ENCODE results near the gene IFIT2. TPM values are rescaled to one million over a fixed set of nuclear protein-coding genes. Genes with fewer than 3 reads are reported as not detected.

The IFIT2 gene
- total RNA-seq, 1 donor from 2014 or later = 47.2 TPM

DNA sequence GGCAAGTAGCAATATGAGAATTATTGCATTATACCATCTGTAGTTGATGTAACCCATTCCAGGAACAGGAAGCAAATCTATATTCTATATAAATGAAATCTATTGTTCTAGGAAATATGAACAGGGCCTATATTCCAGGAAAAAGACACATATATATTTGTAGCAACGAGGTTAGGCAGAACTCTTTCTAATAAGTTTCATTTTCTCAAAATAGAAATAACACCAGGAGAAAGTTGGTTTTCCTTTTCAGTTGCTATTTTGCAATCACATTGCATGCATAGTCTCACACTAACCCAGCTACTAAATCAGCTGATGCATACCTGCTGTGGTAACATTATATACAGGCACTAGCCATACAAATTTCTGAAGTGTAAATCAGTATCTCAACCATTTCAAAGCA lies 6.2 kb upstream of the IFIT2 start:
- peaks cover 17% of the 10 kb centered on the region for H3K4me1 ChIP-seq
- H3K27ac ChIP-seq = peak overlapping the region; percentile 75
- DNase-seq = no peak
- intact Hi-C loops (cut with DNase I) = no loop called here
- no peaks in the 10 kb centered on the region for H3K27me3 ChIP-seq
- no peak overlapping the region for H3K4me3 ChIP-seq
- peak; percentile 51 for ATAC-seq
- H3K9me3 ChIP-seq = no peaks in the 10 kb centered on the region
- TF ChIP-seq, protein P1, sequence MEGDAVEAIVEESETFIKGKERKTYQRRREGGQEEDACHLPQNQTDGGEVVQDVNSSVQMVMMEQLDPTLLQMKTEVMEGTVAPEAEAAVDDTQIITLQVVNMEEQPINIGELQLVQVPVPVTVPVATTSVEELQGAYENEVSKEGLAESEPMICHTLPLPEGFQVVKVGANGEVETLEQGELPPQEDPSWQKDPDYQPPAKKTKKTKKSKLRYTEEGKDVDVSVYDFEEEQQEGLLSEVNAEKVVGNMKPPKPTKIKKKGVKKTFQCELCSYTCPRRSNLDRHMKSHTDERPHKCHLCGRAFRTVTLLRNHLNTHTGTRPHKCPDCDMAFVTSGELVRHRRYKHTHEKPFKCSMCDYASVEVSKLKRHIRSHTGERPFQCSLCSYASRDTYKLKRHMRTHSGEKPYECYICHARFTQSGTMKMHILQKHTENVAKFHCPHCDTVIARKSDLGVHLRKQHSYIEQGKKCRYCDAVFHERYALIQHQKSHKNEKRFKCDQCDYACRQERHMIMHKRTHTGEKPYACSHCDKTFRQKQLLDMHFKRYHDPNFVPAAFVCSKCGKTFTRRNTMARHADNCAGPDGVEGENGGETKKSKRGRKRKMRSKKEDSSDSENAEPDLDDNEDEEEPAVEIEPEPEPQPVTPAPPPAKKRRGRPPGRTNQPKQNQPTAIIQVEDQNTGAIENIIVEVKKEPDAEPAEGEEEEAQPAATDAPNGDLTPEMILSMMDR (IDR thresholded peaks at IDR 0.05) = no peak
- no peaks in the 10 kb centered on the region for H3K36me3 ChIP-seq

DNA sequence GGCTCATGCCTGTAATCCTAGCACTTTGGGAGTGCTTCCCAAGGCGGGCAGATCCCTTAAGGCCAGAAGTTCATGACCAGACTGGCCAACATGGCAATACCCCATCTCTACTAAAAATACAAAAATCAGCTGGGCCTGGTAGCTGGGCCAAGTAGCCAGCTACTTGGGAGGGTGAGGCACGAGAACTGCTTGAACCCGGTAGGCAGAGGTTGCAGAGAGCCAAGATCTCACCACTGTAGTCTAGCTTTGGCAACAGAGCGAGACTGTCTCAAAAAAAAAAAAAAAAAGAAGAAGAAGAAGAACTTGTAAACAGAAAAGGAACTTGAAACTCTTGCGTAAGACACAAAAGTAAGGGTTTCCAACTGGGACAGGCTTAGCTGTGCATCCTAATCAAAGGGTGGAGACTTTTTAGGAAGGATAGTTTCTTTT lies 5.6 kb upstream of the IFIT2 start:
- Histone ChIP-seq H3K9me3 (no peaks in the 10 kb centered on the region), H3K4me3 (no peak overlapping the region), H3K36me3 (no peaks in the 10 kb centered on the region), H3K27ac (peak overlapping the region; percentile 75), H3K27me3 (no peaks in the 10 kb centered on the region), H3K4me1 (peaks cover 21% of the 10 kb centered on the region)
- ATAC-seq (peak; percentile 76), DNase-seq (no peak)
- intact Hi-C loops (cut with DNase I) = no loop called here
- TF ChIP-seq, protein P1 (IDR thresholded peaks at IDR 0.05) = no peak

DNA sequence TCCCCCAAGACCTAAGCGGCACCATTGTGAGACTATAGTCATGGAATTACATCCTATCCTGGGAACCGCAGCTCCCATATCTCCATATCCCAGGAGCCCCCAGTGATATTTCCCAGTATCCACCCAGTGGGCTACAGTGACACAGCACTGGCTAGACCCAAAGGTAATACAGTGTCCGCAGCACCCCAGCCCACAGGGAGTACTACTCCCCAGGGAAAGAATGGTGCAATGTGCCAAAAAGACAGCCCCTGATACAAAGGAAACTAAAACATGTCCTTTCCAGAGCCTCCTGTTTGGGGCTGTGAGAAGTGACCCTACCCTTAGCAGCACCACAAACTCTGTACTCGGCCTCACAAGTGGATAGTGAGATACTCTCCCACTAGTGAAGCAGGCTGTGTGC lies 4.5 kb upstream of the IFIT2 start:
- H3K27ac ChIP-seq = no peak overlapping the region
- H3K4me3 ChIP-seq = no peak overlapping the region
- no peaks in the 10 kb centered on the region for H3K36me3 ChIP-seq
- intact Hi-C loops (cut with DNase I) = no loop called here
- no peaks in the 10 kb centered on the region for H3K27me3 ChIP-seq
- ATAC-seq = no peak
- DNase-seq = no peak
- H3K4me1 ChIP-seq = peaks cover 23% of the 10 kb centered on the region
- TF ChIP-seq, protein P1 (IDR thresholded peaks at IDR 0.05) = no peak
- no peaks in the 10 kb centered on the region for H3K9me3 ChIP-seq

DNA sequence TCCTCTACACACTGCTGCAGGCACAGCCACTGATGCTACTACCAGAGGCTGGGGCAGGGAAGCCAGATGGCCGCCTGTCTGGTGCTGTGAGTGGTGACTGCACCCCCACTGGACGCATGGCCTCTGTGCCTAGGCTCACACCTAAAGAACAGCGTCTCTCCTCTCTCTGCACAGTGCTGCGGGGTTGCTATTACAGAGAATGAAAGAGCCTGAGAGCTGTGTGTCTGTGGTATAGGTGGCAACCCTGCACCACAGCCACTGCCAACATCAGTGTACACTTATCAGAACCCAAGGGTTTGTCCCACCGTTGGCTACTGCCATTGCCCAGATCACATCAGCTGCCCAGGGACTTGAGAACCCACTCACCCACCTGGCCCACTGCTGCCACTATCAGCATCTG lies 4.1 kb upstream of the IFIT2 start:
- no peak for ATAC-seq
- intact Hi-C loops (cut with DNase I) = no loop called here
- Histone ChIP-seq H3K27ac (no peak overlapping the region), H3K4me1 (peaks cover 27% of the 10 kb centered on the region), H3K36me3 (no peaks in the 10 kb centered on the region), H3K27me3 (no peaks in the 10 kb centered on the region), H3K4me3 (no peak overlapping the region), H3K9me3 (no peaks in the 10 kb centered on the region)
- no peak for DNase-seq
- TF ChIP-seq, protein P1 (IDR thresholded peaks at IDR 0.05) = no peak

DNA sequence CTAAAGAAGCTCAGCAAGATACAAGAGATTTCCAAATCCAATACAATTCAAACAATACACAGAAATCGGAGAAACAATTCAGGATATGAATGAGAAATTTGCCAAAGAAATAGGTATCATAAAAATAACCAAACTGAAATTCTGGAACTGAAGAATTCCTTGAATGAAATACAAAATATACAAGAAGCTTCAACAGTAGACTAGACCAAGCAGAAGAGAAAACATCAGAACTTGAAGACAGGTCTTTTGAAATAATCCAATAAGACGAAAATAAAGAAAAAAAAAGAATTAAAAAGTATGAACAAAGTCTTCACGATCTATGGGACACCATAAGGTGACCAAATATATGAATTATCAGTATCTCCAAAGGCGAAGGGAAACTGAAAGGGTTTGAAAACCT lies 2.8 kb upstream of the IFIT2 start:
- intact Hi-C loops (cut with DNase I) = no loop called here
- Histone ChIP-seq H3K27me3 (no peaks in the 10 kb centered on the region), H3K4me1 (peaks cover 38% of the 10 kb centered on the region), H3K4me3 (no peak overlapping the region), H3K27ac (no peak overlapping the region), H3K36me3 (no peaks in the 10 kb centered on the region), H3K9me3 (no peaks in the 10 kb centered on the region)
- DNase-seq (no peak), ATAC-seq (no peak)
- TF ChIP-seq, protein P1 (IDR thresholded peaks at IDR 0.05) = no peak

DNA sequence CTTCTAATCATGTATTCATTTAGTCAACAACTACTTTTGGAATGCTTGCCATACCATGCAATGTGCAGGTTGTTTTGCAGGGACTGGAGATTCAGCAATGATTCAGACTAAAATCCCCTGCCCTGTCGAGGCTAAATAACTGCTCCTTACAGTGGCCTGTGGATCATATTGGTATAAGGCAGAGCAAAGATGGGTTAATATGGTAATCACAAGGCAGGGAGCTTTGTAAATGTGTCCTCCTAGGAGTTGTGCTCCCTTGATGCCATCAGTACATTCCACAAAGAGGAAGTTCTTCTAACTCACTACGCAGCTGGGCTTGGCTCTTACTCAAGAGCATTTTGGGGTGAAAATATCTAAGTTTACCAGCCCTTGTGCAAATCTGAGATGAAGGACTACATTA lies 614 bp upstream of the IFIT2 start:
- ATAC-seq = peak; percentile 79
- H3K4me1 ChIP-seq = peaks cover 34% of the 10 kb centered on the region
- no peak for DNase-seq
- TF ChIP-seq, protein P1 (IDR thresholded peaks at IDR 0.05) = no peak
- H3K27ac ChIP-seq = peak overlapping the region; percentile 96
- intact Hi-C loops (cut with DNase I) = no loop called here
- H3K36me3 ChIP-seq = peaks cover 4% of the 10 kb centered on the region
- H3K4me3 ChIP-seq = peak overlapping the region; percentile 67
- H3K27me3 ChIP-seq = no peaks in the 10 kb centered on the region
- no peaks in the 10 kb centered on the region for H3K9me3 ChIP-seq
